IMR-90 (cell line): ENCODE data around the gene GRID2IP. TPM values are rescaled to one million over a fixed set of nuclear protein-coding genes. Genes with fewer than 3 reads are reported as not detected.

Experiments
- ATAC-seq: fragments of 200-7000 bp; cut with Tn5 transposase; 2 replicates; pipeline ENCODE4 v1.9.1; 2020; ENCODE audit warnings: low read depth, mild to moderate bottlenecking, moderate library complexity
- BruUV-seq: library from RNA; stranded (reverse); fragments of 400-500 nt; replicated peaks from 2 replicates; lab custom pipeline; 2021; lab: Mats Ljungman, UMichigan
- CTCF ChIA-PET: fragments of 300-600 bp; formaldehyde crosslinking; extraction: SDS; loops from one replicate; lab custom pipeline; 2021; ENCODE audit warnings: antibody characterized with exemption; lab: Yijun Ruan, JAX
- POLR2A ChIA-PET: fragments of 300-600 bp; sonication (Branson Sonifier 250); formaldehyde crosslinking; loops from one replicate; lab custom pipeline; 2022; ENCODE audit warnings: antibody characterized with exemption; ENCODE audit not compliant: unreplicated experiment; lab: Charles Lee
- DNase-seq: peaks from one replicate; pipeline ENCODE4 v3.0.0; 2013
- H2AFZ ChIP-seq: replicated peaks from 2 replicates; pipeline ENCODE3; 2013; ENCODE audit warnings: low read length, mild to moderate bottlenecking; ENCODE audit not compliant: poor library complexity
- H2AK5ac ChIP-seq: 2 replicates; pipeline ENCODE4 v1.6.1; 2013; ENCODE audit warnings: low read depth, low read length, inconsistent platforms
- H2AK9ac ChIP-seq: replicated peaks from 2 replicates; pipeline ENCODE3; 2013; ENCODE audit warnings: mild to moderate bottlenecking, low read depth, low read length, moderate library complexity; ENCODE audit not compliant: poor library complexity
- H2BK120ac ChIP-seq: 2 replicates; pipeline ENCODE4 v1.6.1; 2013; ENCODE audit warnings: low read depth, low read length, inconsistent platforms
- H2BK15ac ChIP-seq: 3 replicates; pipeline ENCODE4 v1.6.1; 2013; ENCODE audit warnings: low read depth, low read length, inconsistent platforms
- H2BK20ac ChIP-seq: 2 replicates; pipeline ENCODE4 v1.6.1; 2013; ENCODE audit warnings: low read depth, mild to moderate bottlenecking, inconsistent platforms, low read length, moderate library complexity
- H2BK5ac ChIP-seq: 2 replicates; pipeline ENCODE4 v1.6.1; 2013; ENCODE audit warnings: mild to moderate bottlenecking, low read depth, low read length, inconsistent platforms; ENCODE audit not compliant: poor library complexity, severe bottlenecking
- H3K14ac ChIP-seq: replicated peaks from 2 replicates; pipeline ENCODE4 v1.6.1; 2013; ENCODE audit warnings: low read depth, low read length, inconsistent platforms
- H3K18ac ChIP-seq: 2 replicates; pipeline ENCODE4 v1.6.1; 2013; ENCODE audit warnings: low read depth, low read length, control low read depth
- H3K23ac ChIP-seq: 2 replicates; pipeline ENCODE4 v1.6.1; 2013; ENCODE audit warnings: low read depth, low read length, inconsistent platforms
- H3K27ac ChIP-seq: 2 replicates; pipeline ENCODE4 v1.5.1; 2013; ENCODE audit warnings: mild to moderate bottlenecking, control low read depth, low read length; ENCODE audit not compliant: insufficient read depth
- H3K27me3 ChIP-seq: 2 replicates; pipeline ENCODE4 v1.6.1; 2013; ENCODE audit warnings: low read length; ENCODE audit not compliant: control insufficient read depth, insufficient read depth
- H3K36me3 ChIP-seq: 2 replicates; pipeline ENCODE4 v1.6.1; 2013; ENCODE audit warnings: low read length, mixed read lengths; ENCODE audit not compliant: control insufficient read depth, insufficient read depth
- H3K4ac ChIP-seq: 2 replicates; pipeline ENCODE4 v1.6.1; 2013; ENCODE audit warnings: low read depth, low read length, inconsistent platforms
- H3K4me1 ChIP-seq: 2 replicates; pipeline ENCODE4 v1.6.1; 2013; ENCODE audit warnings: low read length, mixed read lengths; ENCODE audit not compliant: control insufficient read depth, insufficient read depth
- H3K4me2 ChIP-seq: 2 replicates; pipeline ENCODE4 v1.6.1; 2013; ENCODE audit warnings: low read depth, mild to moderate bottlenecking, control low read depth, low read length, moderate library complexity
- H3K4me3 ChIP-seq: 2 replicates; pipeline ENCODE4 v1.5.1; 2013; ENCODE audit warnings: low read depth, mild to moderate bottlenecking, control low read depth, low read length, moderate library complexity; ENCODE audit not compliant: insufficient read depth
- H3K56ac ChIP-seq: 2 replicates; pipeline ENCODE4 v1.6.1; 2013; ENCODE audit warnings: low read length, inconsistent platforms; ENCODE audit not compliant: insufficient read depth; ENCODE audit errors: extremely low read depth
- H3K79me1 ChIP-seq, 2 experiments: 2 replicates each; pipeline ENCODE4 v1.6.1; 2013; ENCODE audit warnings: low read length in 2 of 2, inconsistent platforms in 1 of 2, low read depth in 1 of 2
- H3K9ac ChIP-seq: 2 replicates; pipeline ENCODE4 v1.6.1; 2013; ENCODE audit warnings: low read depth, low read length, control low read depth
- H3K9me1 ChIP-seq: 2 replicates; pipeline ENCODE4 v1.6.1; 2013; ENCODE audit warnings: low read length, inconsistent platforms; ENCODE audit not compliant: insufficient read depth
- H3K9me3 ChIP-seq: 2 replicates; pipeline ENCODE4 v1.6.1; 2013; ENCODE audit warnings: low read length; ENCODE audit not compliant: control insufficient read depth, insufficient read depth
- H4K20me1 ChIP-seq: 2 replicates; pipeline ENCODE4 v1.6.1; 2013; ENCODE audit warnings: low read length, inconsistent platforms; ENCODE audit not compliant: insufficient read depth
- H4K5ac ChIP-seq: 2 replicates; pipeline ENCODE4 v1.6.1; 2013; ENCODE audit warnings: mild to moderate bottlenecking, low read depth, low read length, control low read depth
- H4K8ac ChIP-seq, 2 experiments: 2 replicates each; pipeline ENCODE4 v1.6.1; 2013; ENCODE audit warnings: low read depth in 2 of 2, low read length in 2 of 2, control low read depth in 1 of 2, inconsistent platforms in 1 of 2
- H4K91ac ChIP-seq: 2 replicates; pipeline ENCODE4 v1.6.1; 2013; ENCODE audit warnings: low read depth, low read length, inconsistent platforms; ENCODE audit not compliant: insufficient read depth
- BHLHE40 ChIP-seq: fragments of 150-350 bp; IDR thresholded peaks from 2 replicates; pipeline ENCODE4 v1.6.1; 2016; ENCODE audit warnings: mild to moderate bottlenecking, low read depth, low read length
- POLR2A ChIP-seq: IDR thresholded peaks from 2 replicates; pipeline ENCODE4 v1.6.1; 2012; ENCODE audit warnings: mild to moderate bottlenecking, low read depth, low read length
- WGBS, 2 experiments: methylation state at CpG; one replicate each; pipeline versions ENCODE4 v1.1.5 to v1.1.7; 2013; ENCODE audit warnings: missing lambda C conversion rate in 2 of 2; ENCODE audit not compliant: insufficient read length in 1 of 2; ENCODE audit errors: extremely low coverage in 2 of 2; 5-methylcytosine and 5-hydroxymethylcytosine counted together
- dilution Hi-C: fragments of 300-500 bp; cut with HindIII; formaldehyde crosslinking; loops from one replicate; pipeline ENCODE4 v1.14.3; 2018; ENCODE audit warnings: low sequenced_read_pairs; ENCODE audit not compliant: unreplicated experiment
- in situ Hi-C: fragments of 300-500 bp; cut with MboI; formaldehyde crosslinking; loops from 3 replicates; pipeline ENCODE4 v1.14.3; 2019; ENCODE audit warnings: low sequenced_read_pairs, inconsistent platforms, mixed read lengths
- intact Hi-C: fragments of 100-400 bp; cut with micrococcal nuclease; formaldehyde crosslinking; loops from 2 replicates; pipeline ENCODE4 v1.10.0; 2022
- polyA plus RNA-seq, 3 experiments: library from polyadenylated mRNA; depleted of rRNA; stranded (reverse); fragments of >200 nt; gene quantifications; 2 replicates each; pipeline ENCODE4 v1.2.3, GENCODE V29; 2012; ENCODE audit warnings: low replicate concordance in 1 of 3
- total RNA-seq: library from RNA; depleted of rRNA; stranded (reverse); fragments of >200 nt; gene quantifications from 2 replicates; pipeline ENCODE4 v1.2.3, GENCODE V29; 2012

Gene GRID2IP
- total and polyA plus RNA-seq, 2 of the 4 experiments (the other 2 are of a cell fraction), result not detected

DNA sequence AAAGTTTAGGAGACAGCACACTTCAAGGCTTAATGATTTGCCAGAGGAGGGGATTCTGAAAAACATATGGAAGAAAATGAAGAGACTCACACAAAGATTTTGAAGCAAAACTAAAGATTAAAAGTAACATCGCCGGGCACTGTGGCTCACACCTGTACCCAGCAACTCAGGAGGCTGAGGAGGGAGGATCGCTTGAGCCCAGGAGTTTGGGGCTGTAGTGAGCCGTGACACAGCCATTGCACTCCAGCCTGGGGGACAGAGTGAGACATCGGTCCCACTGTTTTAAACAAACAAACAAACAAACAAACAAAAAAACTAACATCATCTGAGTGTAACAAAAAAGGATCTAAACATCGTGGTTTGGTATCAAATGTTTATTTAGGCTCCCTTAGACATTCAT, 69.8 kb downstream of the GRID2IP start:
- Histone ChIP-seq H3K9ac (no peak overlapping the region), H3K4ac (no peak overlapping the region), H2BK5ac (no peak overlapping the region), H2BK15ac (no peak overlapping the region), H4K5ac (no peak overlapping the region), H3K9me1 (peaks cover 12% of the 10 kb centered on the region; the same call in 1 of the 2 replicates), H3K4me2 (peak overlapping the region; percentile 7), H3K23ac (peak overlapping the region; percentile 16; the same call in 1 of the 2 replicates), H3K14ac (no peak overlapping the region), H4K91ac (no peak overlapping the region), H3K27ac (no peak overlapping the region), H2AK5ac (no peak overlapping the region), H3K4me1 (peaks cover 17% of the 10 kb centered on the region), H3K4me3 (no peak overlapping the region), H2AK9ac (no peak overlapping the region), H4K20me1 (peaks cover 74% of the 10 kb centered on the region), H2BK120ac (no peak overlapping the region), H4K8ac (no peak overlapping the region), H2BK20ac (no peak overlapping the region), H3K79me1 (peaks cover 6 to 32% of the 10 kb centered on the region in 2 experiments; a peak in 2 of 4 replicates), H3K18ac (no peak overlapping the region), H3K56ac (no peak overlapping the region), H3K36me3 (peaks cover 22% of the 10 kb centered on the region), H2AFZ (no peak overlapping the region), H3K27me3 (no peaks in the 10 kb centered on the region), H3K9me3 (no peaks in the 10 kb centered on the region)
- in situ Hi-C loops (no loop called here), dilution Hi-C loops (no loop called here), intact Hi-C loops (no loop called here)
- WGBS, 2 experiments, result no CpG with 5 or more reads among the region's 6 CpGs
- ATAC-seq (no peak), DNase-seq (no peak)
- POLR2A ChIA-PET, result no interaction called here
- no TSS peak for BruUV-seq
- TF ChIP-seq BHLHE40, result no peak
- TF ChIP-seq POLR2A, result peak; percentile 51; the same call in 1 of the 2 replicates
- CTCF ChIA-PET, result no interaction called here
